PFSK-1 (cell line): ENCODE measurements around the gene DYNC1I2. TPM values are rescaled to one million over a fixed set of nuclear protein-coding genes. Genes with fewer than 3 reads are reported as not detected.
A peak's percentile ranks its signal among the peaks of the same experiment; 100 is the strongest.

ENCODE experiments used
- FOXP2 ChIP-seq: optimal IDR thresholded peaks from 2 replicates; pipeline ENCODE3; 2011; ENCODE audit warnings: borderline replicate concordance, control low read depth, inconsistent platforms; ENCODE audit not compliant: insufficient read depth; ENCODE audit errors: extremely low read length, extremely low read depth
- POLR2AphosphoS5 ChIP-seq: IDR thresholded peaks from 2 replicates; pipeline ENCODE4 v1.6.1; 2012; ENCODE audit warnings: low read depth, mild to moderate bottlenecking, control low read depth, low read length, moderate library complexity
- REST ChIP-seq, 2 experiments: IDR thresholded peaks; 2 replicates each; pipeline versions ENCODE4 v1.6.1 to v1.8.0; 2011 to 2012; ENCODE audit warnings: low read depth in 2 of 2, low read length in 2 of 2, control low read depth in 1 of 2, inconsistent platforms in 1 of 2, mild to moderate bottlenecking in 1 of 2, moderate library complexity in 1 of 2; ENCODE audit not compliant: insufficient read depth in 1 of 2
- SIN3A ChIP-seq: IDR thresholded peaks from 2 replicates; pipeline ENCODE4 v1.6.1; 2012; ENCODE audit warnings: mild to moderate bottlenecking, low read length, moderate library complexity, borderline replicate concordance; ENCODE audit not compliant: insufficient read depth
- TAF1 ChIP-seq: IDR thresholded peaks from 2 replicates; pipeline ENCODE4 v1.6.1; 2012; ENCODE audit warnings: low read length, control low read depth, borderline replicate concordance; ENCODE audit not compliant: insufficient read depth
- polyA plus RNA-seq: library from polyadenylated mRNA; unstranded; fragments of >200 nt; gene quantifications from one replicate; pipeline ENCODE4 v1.2.1, GENCODE V29; 2012; ENCODE audit warnings: low read depth, missing spikeins; ENCODE audit not compliant: insufficient read length

Gene DYNC1I2
- 30.6 TPM for polyA plus RNA-seq

DNA sequence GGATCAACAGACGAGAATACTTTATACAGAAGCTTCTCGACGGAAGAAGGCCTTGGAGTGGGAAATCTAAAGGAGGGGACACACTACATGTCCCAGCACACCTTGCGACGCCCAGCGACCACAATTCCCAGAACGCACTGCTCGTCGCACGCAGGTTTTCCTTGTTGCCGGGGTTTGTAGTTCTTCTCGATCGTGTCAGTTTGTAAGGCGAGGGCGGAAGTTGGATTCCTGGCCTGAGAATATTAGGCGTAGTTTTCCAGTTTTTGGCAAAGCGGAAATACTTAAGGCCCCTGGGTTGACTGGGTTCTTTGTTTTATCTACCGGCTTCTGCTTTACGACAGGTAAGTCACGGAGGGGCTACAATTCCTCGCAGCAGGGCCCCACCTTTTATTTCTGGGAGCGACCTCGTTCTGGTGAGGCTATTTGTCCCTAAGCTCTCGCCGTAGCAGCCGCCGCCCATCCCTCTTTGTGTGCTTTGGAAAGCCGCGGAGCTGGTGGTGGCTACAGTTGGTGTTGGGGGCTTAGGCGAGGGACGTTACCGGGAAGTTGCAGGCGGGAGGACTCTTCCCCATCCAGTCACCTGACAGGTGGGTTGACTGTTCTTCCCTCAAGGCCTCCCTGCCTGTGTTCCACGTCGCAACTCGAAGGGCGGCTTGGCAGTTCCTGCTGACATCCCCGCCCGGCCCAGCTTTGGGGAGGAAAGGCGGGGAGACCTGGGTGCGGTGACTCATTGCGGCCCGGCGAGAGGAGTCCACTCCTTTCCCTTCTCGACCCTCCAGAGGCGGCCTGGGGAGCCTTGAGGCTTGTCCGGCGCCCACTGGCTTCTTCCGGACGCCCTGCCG is at the start of gene DYNC1I2:
TSS of gene DYNC1I2 (plus strand) at position 183 of the 842 bp plus-strand sequence. CDS start 2,687 bp downstream, outside the sequence.
- TF ChIP-seq FOXP2 (peak; percentile 74), POLR2AphosphoS5 (no peak; the same call in none of the 2 replicates), SIN3A (peak; percentile 48; the same call in 1 of the 2 replicates), TAF1 (0 out of 2 replicates have a peak, but pooled peaks have one; percentile 18), REST (IDR thresholded peaks at IDR 0.05; ENCODE audit: insufficient read depth in 1 of 2, low read depth in 2 of 2, low read length in 2 of 2) (no peak)

GRCh38 chr2:171651667-171652415 is 35.4 kb upstream of the DYNC1I2 start:
- TF ChIP-seq SIN3A: no peak
- no peak for TF ChIP-seq REST (IDR thresholded peaks at IDR 0.05; ENCODE audit: insufficient read depth in 1 of 2, low read depth in 2 of 2, low read length in 2 of 2)
- TF ChIP-seq POLR2AphosphoS5: no peak
- no peak for TF ChIP-seq FOXP2
- TF ChIP-seq TAF1: no peak

DNA sequence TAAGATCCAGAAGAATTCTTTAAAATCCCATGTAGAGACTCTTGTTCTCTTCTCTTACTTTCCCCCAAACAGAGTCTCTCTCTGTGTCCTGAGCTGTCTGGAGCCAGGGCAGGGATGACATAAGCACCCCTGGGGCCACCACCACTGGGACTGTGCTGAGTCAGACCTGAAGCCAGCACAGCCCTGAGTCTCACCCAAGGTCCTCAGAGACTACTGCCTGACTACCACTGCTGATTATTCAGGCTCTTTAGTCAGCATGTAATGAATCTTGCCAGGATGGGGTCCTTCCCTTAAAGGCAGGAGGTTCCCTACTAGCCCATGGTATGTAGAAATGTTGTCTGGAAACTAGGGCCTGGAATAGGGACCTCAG is 34.9 kb upstream of the DYNC1I2 start:
- no peak for TF ChIP-seq REST (IDR thresholded peaks at IDR 0.05; ENCODE audit: insufficient read depth in 1 of 2, low read depth in 2 of 2, low read length in 2 of 2)
- TF ChIP-seq TAF1: no peak
- no peak for TF ChIP-seq SIN3A
- TF ChIP-seq POLR2AphosphoS5: no peak
- no peak for TF ChIP-seq FOXP2

- TF ChIP-seq FOXP2 (no peak), POLR2AphosphoS5 (no peak), TAF1 (no peak), SIN3A (no peak), REST (IDR thresholded peaks at IDR 0.05; ENCODE audit: insufficient read depth in 1 of 2, low read depth in 2 of 2, low read length in 2 of 2) (no peak)
Measured at GRCh38 chr2:171655586-171655985, 31.7 kb upstream of the DYNC1I2 start.
